GM15510 (cell line): ENCODE measurements around the gene WDSUB1.

Experiments
- POLR2A ChIP-seq: IDR thresholded peaks from 3 replicates; pipeline ENCODE4 v1.6.1; 2011; ENCODE audit warnings: borderline replicate concordance; ENCODE audit not compliant: insufficient read length; ENCODE audit errors: extremely low read depth

Gene WDSUB1

GRCh38 chr2:159234868-159235267, 51.6 kb downstream of the WDSUB1 start:
- TF ChIP-seq POLR2A = no peak

GRCh38 chr2:159232456-159233170, 53.9 kb downstream of the WDSUB1 start:
- no peak for TF ChIP-seq POLR2A

- TF ChIP-seq POLR2A = no peak
Observed at GRCh38 chr2:159230145-159230877, 56.2 kb downstream of the WDSUB1 start.

- TF ChIP-seq POLR2A = no peak
Observed at GRCh38 chr2:159229476-159230144, 56.9 kb downstream of the WDSUB1 start.

GRCh38 chr2:159228081-159228581, 58.4 kb downstream of the WDSUB1 start:
- no peak for TF ChIP-seq POLR2A

- no peak for TF ChIP-seq POLR2A
Observed at GRCh38 chr2:159227467-159227866, 59.0 kb downstream of the WDSUB1 start.

GRCh38 chr2:159226608-159227385, 59.7 kb downstream of the WDSUB1 start:
- TF ChIP-seq POLR2A = no peak

- TF ChIP-seq POLR2A = no peak
Observed at GRCh38 chr2:159226059-159226461, 60.4 kb downstream of the WDSUB1 start.

- no peak for TF ChIP-seq POLR2A
Observed at GRCh38 chr2:159225025-159226016, 61.2 kb downstream of the WDSUB1 start.

- no peak for TF ChIP-seq POLR2A
Observed at GRCh38 chr2:159224061-159224813, 62.3 kb downstream of the WDSUB1 start.

- no peak for TF ChIP-seq POLR2A
Observed at GRCh38 chr2:159219394-159219998, 67.0 kb downstream of the WDSUB1 start.

GRCh38 chr2:159218389-159218788, 68.1 kb downstream of the WDSUB1 start:
- no peak for TF ChIP-seq POLR2A
